ENCODE measurements around the gene S100A1.

GRCh38 chr1:153617663-153618062 is 10.6 kb upstream of the S100A1 start:
- TF ChIP-seq CTCF (conservative IDR thresholded peaks at IDR 0.05) (no peak), EZH2 (IDR thresholded peaks at IDR 0.05; ENCODE audit: low read depth) (no peak)

Measured in PC-9 (cell line).